RCC 7860 (cell line): ENCODE data around the gene ZNHIT1.

ENCODE experiments used
- DNase-seq: peaks from one replicate; pipeline ENCODE4 v3.0.0-alpha.2; 2015; ENCODE audit warnings: low spot score
- FAIRE-seq: peaks from 2 replicates; lab custom pipeline; 2012; peaks lifted over from hg19 to GRCh38; lab: Jason Lieb, UNC

ZNHIT1 gene

GRCh38 chr7:101271021-101271420 lies 53.1 kb downstream of the ZNHIT1 start:
- no peak for DNase-seq
- no peak for FAIRE-seq

GRCh38 chr7:101273206-101273605 lies 55.2 kb downstream of the ZNHIT1 start:
- FAIRE-seq (no peak), DNase-seq (no peak)
